Epithelial cell of esophagus (primary cell): Measurements from ENCODE around the gene RTKN.
"Not testable (repeated sequence)": the region's sequence is repeated elsewhere in the genome, so short reads cannot be mapped to it uniquely, and the experiment has no call there.

Experiments used
- DNase-seq: peaks from one replicate; pipeline ENCODE4 v3.0.0; 2010; ENCODE audit warnings: low read depth
- H3K4me3 ChIP-seq: 2 replicates; pipeline ENCODE4 v1.5.1; 2011; ENCODE audit warnings: mild to moderate bottlenecking, low read length, control low read depth
- CTCF ChIP-seq: IDR thresholded peaks from 2 replicates; pipeline ENCODE4 v1.5.1; 2011; ENCODE audit warnings: low read depth, mild to moderate bottlenecking, low read length, control low read depth, inconsistent platforms; ENCODE audit not compliant: insufficient read depth; ENCODE audit errors: missing control alignments

The RTKN gene

GRCh38 chr2:74448771-74449170, 7.0 kb upstream of the RTKN start:
- no peak overlapping the region for H3K4me3 ChIP-seq
- DNase-seq = no peak
- TF ChIP-seq CTCF = no peak

DNA sequence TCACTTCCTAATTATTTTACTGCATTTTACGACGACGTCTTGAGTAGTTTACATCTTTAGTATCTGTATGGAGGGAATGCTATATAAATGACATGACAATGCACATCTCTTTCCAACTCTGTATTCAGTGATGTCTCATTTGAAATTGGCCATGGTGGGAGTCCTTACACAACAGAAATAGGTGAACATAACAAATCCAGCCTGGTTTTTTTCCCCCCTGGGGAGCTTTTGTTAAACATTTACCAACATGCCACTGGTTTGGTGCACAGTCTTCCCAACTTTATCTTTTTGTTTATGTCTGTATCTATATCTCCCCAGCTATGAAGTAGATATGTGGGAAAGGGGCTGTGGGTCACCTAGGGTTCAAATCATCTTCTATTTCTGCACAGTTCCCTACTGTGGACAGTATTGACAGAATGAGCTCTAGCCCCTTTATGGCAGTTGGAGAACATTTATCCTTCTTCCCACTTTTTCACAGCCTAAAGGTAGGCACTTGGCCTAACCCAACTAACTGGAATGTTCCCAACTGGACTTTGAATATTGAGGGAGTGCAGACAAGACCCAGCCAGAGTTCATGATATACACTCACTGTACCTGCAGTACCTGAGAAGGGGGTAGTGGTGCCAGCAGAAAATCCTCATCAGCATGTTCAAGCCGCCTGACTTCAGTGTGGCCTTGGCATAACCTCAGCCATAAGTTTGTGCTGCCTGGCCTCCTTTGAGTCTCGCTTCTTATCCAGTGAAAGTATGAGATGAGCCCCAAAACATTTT, 5.7 kb upstream of the RTKN start:
- DNase-seq = no peak
- TF ChIP-seq CTCF = no peak
- H3K4me3 ChIP-seq = no peak overlapping the region

DNA sequence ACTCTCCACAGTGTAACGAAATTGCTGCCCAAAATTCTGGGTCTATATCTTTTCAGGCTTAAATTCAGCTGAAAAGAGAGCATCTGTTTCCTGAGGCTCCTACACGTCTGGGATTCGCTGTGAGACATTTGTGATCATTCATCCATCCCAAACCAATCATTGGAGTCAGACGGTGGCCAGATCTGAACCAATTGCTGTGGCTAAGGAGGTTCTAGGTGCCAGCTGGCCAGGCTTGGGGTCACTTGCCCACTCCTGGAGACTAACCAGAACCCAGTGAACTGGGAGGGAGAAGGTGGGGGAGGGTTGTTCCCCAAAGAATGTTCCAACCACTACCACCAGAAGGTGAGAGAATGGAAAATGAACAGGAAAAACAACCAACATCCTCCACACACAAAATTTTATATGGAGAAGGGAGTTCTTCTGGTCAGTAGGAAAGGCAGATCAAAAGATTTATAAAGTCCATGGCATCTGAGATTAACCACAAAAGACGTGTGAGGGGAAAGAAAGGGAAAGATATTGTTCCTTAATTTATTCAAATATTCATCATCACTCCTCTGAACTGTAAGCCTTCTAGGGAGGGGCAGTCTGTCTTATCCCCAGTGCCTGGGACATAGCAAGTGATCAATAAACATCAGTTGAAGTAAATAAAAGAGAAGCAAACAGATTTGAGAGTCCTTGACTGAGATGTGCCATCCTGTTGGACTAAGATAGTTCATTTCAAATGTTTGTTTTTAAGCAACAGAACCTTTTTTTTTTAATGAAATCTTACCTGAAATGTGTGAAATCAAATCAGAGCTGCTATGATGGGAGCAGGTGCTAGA, 3.0 kb upstream of the RTKN start:
- no peak overlapping the region for H3K4me3 ChIP-seq
- TF ChIP-seq CTCF = no peak

DNA sequence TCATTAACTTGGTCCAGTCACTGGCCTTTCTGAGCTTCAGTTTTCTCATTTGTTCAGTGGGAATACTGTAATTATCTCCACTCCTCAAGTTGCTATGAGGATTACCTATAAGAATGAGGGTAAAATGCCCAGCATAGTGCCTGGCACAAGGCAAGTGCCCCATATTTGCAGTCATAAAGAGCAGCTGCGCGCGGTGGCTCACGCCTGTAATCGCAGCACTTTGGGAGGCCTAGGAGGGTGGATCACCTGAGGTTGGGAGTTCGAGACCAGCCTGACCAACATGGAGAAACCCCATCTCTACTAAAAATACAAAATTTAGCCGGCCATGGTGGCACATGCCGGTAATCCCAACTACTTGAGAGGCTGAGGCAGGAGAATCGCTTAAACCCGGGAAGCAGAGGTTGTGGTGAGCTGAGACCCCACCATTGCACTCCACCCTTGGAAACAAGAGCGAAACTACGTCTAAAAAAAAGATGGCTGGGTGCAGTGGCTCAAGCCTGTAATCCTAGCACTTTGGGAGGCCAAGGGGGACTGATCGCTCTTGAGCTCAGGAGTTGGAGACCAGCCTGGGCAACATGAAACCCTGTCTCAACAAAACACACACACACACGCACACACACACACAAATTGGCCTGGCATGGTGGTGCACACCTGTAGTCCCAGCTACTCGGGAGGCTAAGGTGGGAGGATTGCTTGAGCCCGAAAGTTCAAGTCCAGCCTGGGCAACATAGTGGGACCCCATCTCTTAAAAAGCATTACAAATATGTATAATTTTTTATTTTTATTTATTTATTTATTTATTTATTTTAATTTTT, 953 bp upstream of the RTKN start:
- peak overlapping the region; percentile 72 for H3K4me3 ChIP-seq
- DNase-seq = not testable (repeated sequence)

More for the DNA sequence above, 3.0 kb upstream of the RTKN start:
- no peak for DNase-seq

GRCh38 chr2:74441170-74441689, 507 bp downstream of the RTKN start:
- DNase-seq = no peak
- TF ChIP-seq CTCF = no peak
- H3K4me3 ChIP-seq = peak overlapping the region; percentile 72

GRCh38 chr2:74440378-74441169, 1.2 kb downstream of the RTKN start:
- no peak for TF ChIP-seq CTCF
- peak; percentile 78 for DNase-seq
- H3K4me3 ChIP-seq = peak overlapping the region; percentile 72
